ENCODE data around the gene SEMA4B.

DNA sequence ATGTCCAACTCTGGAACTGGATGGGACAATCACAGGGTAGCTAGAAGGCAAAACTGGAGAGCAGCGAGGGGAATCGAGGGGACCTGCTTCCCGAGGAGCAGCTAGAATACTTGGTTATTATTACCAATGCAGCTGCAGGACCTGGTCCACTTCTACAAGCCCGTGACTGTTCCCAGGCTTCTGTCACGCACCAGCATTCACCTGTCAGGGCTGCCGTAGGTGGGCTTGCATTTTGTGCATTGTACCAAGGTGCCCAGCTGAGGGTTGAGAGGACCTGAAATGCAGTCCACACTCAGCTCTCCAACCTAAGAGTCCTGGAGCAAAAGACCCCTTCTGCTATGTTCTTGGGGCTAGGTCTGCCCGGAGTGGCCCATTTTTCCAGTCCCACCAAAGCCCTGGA, 2.3 kb downstream of the SEMA4B start:
- TF ChIP-seq, protein P1, sequence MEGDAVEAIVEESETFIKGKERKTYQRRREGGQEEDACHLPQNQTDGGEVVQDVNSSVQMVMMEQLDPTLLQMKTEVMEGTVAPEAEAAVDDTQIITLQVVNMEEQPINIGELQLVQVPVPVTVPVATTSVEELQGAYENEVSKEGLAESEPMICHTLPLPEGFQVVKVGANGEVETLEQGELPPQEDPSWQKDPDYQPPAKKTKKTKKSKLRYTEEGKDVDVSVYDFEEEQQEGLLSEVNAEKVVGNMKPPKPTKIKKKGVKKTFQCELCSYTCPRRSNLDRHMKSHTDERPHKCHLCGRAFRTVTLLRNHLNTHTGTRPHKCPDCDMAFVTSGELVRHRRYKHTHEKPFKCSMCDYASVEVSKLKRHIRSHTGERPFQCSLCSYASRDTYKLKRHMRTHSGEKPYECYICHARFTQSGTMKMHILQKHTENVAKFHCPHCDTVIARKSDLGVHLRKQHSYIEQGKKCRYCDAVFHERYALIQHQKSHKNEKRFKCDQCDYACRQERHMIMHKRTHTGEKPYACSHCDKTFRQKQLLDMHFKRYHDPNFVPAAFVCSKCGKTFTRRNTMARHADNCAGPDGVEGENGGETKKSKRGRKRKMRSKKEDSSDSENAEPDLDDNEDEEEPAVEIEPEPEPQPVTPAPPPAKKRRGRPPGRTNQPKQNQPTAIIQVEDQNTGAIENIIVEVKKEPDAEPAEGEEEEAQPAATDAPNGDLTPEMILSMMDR (IDR thresholded peaks at IDR 0.05) = no peak
- TF ChIP-seq EP300 (IDR thresholded peaks at IDR 0.05) (no peak), POLR2A (IDR thresholded peaks at IDR 0.05) (no peak)
